ENCODE results near the gene NTN1. TPM values are rescaled to one million over a fixed set of nuclear protein-coding genes. Genes with fewer than 3 reads are reported as not detected.
A peak's percentile ranks its signal among the peaks of the same experiment; 100 is the strongest.

The NTN1 gene
- total RNA-seq, 2 donors from 2014 or later = 0.59 to 1.2 TPM

DNA sequence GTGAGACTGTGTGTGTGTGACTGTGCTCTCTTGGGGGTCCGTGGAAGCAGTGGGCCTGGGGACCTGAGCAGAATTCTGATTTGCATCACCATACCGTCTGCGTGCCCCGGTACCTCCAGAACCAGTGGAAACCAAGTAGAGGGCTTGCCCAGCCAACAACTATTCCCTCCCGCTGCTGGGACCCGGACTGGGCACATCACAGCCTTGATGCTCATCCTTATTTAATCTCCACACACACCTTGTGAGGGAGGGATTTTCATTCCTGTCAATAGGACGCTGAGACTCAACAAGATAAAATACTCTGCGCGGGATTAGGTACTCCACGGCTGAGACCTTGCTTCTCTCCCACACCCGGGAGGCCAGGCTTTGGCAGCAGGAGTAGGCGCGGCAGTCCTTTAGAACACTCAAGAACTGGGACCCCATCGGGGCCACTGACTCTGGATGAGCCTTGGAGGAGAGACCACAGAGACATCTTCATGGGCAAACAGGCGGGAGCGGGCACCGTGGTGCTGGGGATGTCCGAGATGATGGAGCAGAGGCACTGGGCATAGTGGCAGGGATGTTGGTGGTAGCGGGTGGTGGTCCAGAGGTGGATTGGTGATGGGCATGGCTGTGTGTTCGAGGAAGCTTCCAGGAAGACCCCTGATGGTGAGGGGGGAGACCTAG, 208.0 kb downstream of the NTN1 start:
- DNase-seq (ENCODE audit: low spot score in 2 of 2) = no peak
- no peaks in the 10 kb centered on the region for H3K36me3 Mint-ChIP-seq
- H3K27ac Mint-ChIP-seq = peak overlapping the region in 1 of 2 donors; percentile 85
- no peak for ATAC-seq
- no peaks in the 10 kb centered on the region for H3K9me3 Mint-ChIP-seq

DNA sequence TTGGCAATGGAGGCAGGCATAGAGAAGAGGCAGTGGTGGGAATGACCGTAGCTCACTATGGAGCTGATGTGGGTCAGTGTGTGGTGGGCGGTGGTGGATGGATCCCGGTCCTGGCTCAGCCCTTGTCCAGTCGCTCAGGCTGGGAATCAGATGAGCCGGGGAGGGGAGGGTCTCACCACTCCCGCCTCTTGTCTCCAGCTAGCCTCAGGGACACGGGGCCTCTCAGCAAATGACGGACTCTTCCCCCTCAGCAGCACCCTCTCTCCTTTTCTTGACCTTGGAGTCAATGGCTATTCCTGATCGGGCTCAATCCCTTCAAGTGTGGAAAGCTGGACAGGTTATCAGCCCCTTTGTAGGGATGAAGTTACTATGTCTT, 208.5 kb downstream of the NTN1 start:
- Mint-ChIP-seq H3K36me3 (no peaks in the 10 kb centered on the region), H3K27ac (peak overlapping the region in 1 of 2 donors; percentile 85), H3K9me3 (no peaks in the 10 kb centered on the region)
- ATAC-seq = no peak
- DNase-seq (ENCODE audit: low spot score in 2 of 2) = no peak

DNA sequence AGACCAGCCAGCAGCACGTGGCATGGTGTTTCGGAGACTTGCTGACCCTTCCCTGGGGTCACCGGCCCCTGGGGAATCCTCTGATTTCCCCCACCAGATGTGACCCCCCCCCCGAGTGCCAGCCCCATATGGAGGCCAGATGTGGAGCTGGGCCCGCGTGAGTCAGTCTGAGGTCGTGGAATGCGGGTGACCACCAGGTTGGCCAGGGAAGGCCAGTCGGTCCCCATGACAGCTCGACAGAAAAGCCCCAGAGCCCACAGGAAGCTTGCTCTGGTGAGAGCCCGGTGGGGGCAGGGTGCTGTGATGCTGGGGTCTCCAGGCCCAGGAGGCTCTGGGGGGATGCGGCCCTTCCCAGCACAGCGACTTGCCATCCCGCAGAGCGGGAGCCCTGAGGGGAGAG, 209.0 kb downstream of the NTN1 start:
- Mint-ChIP-seq H3K36me3 (no peaks in the 10 kb centered on the region), H3K27ac (no peak overlapping the region), H3K9me3 (no peaks in the 10 kb centered on the region)
- DNase-seq (ENCODE audit: low spot score in 2 of 2) (no peak), ATAC-seq (no peak)

DNA sequence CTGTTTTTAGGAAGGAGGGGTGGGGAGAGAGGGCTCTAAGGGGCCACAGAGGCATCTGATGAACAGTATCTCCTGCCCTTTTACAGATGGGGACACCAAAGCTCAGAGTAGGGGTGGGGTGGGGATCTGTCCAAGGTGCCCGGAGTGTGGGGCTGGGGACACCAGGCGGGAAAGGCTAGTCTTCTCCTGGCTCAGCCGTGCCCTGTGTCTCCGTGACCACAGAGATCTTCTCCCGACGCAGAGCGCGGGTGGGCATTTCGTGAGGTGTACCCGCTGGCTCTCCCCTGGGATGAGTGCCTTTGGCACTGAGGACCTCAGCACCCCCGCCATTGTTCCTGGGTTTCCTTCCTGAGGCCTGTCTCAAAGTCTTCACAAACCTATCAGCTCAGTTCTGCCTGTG, 209.6 kb downstream of the NTN1 start:
- DNase-seq (ENCODE audit: low spot score in 2 of 2) (no peak), ATAC-seq (no peak)
- no peak overlapping the region for H3K27ac Mint-ChIP-seq
- no peaks in the 10 kb centered on the region for H3K36me3 Mint-ChIP-seq
- H3K9me3 Mint-ChIP-seq = no peaks in the 10 kb centered on the region

DNA sequence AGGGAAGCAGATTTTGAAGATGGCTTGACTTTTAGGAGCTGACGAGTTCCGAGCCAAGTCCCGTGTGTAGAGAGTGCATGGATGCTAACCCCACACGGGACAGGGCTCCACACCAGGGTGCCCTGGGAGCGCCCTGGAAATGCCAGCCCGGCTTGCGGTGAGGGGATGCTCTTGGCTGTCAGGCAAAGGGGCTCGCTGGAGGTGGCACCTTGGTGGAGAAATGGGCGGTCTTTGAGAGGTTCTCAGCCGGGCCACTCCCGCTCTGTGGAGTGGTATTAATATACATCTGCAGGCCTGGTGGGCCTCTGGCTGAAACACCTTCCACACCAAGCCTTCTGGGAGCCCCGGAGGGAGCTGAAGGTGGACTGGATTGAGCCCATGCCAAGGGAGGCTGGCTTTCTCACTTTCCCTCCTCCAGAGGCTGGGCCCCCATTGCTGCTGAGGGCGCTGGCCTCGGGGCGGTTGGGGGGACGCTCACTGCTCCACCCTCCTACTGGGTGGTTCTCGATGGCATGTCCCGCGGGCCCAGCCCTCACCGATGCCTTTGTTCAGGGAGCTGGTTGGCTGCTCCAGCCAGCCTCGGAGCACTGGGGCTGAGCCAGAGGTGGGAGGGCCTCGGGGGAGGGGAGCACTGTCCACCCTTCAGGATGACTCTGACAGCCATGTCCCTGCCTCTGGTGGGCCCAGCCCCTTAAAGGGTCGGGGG, 210.3 kb downstream of the NTN1 start:
- DNase-seq (ENCODE audit: low spot score in 2 of 2) = no peak
- H3K36me3 Mint-ChIP-seq = no peaks in the 10 kb centered on the region
- no peak overlapping the region for H3K27ac Mint-ChIP-seq
- no peak for ATAC-seq
- H3K9me3 Mint-ChIP-seq = no peaks in the 10 kb centered on the region

DNA sequence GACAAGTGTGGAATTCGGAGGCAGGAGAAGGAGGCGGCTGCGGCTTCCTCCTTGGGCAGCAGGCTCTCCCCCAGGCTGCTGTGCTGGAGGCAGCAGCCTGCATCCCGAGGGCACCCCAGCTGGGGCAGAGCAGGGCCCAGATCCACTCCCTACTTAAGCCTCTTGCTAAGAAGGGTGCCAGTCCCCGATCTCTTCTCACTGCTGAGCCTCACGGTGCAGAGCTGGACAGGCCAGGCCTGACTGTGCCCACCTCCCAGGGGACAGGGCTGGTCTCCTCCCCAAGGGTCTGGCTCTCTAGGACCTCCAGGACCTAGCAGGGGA, 210.8 kb downstream of the NTN1 start:
- no peaks in the 10 kb centered on the region for H3K36me3 Mint-ChIP-seq
- H3K9me3 Mint-ChIP-seq = no peaks in the 10 kb centered on the region
- H3K27ac Mint-ChIP-seq = no peak overlapping the region
- ATAC-seq = no peak
- no peak for DNase-seq (ENCODE audit: low spot score in 2 of 2)

DNA sequence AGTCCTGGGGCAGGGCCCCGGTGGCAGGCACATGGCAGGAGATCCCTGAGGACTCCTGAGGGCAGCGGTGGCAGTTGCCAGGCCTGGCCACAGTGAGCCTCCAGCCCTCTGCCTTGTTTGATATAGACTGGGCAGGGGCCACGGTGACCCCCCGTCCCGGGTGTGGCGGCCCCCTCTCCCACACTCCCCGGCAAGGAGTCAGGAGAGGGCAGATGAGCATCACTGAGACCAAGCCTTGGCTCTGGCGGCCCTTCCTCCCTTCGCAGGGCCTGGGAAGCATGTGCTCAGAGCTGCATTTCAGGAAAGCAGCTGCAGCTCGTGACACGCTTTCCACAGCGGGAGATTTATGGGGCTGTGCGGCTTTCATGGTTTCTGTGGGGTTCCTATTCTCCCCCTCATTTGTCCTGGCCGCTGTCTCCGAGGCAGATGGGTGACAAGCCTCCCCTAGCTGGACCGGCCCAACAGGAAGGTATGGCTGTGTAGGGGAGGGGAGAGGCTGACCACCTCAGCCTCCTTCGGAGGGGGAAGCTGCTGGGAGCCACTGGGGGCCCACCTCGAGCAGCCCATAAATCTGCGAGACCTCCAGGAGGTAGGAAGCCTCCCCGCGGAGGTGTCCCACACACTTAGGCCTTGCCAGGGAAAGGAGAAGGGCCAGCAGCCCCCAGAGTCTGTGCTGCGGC, 211.4 kb downstream of the NTN1 start:
- no peaks in the 10 kb centered on the region for H3K9me3 Mint-ChIP-seq
- no peak overlapping the region for H3K27ac Mint-ChIP-seq
- ATAC-seq = no peak
- no peak for DNase-seq (ENCODE audit: low spot score in 2 of 2)
- H3K36me3 Mint-ChIP-seq = peaks cover 0 to 5% of the 10 kb centered on the region in 2 donors

DNA sequence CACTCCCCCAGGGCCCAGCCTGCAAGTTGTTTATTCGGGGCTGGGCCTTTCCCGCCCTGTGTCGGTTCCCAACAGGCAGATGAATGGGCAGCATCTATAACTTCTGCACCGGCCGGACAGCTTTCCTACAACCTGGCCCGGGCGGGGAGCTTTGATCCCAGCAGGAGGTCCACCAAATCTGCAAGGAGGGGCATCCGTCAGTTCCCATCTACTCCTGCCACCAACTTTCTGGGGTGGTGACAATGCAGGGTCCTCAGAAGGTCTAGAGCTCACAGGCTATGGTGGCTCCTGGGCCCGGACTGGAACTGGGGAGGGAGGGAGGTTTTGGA, 211.9 kb downstream of the NTN1 start:
- DNase-seq (ENCODE audit: low spot score in 2 of 2) (no peak), ATAC-seq (no peak)
- H3K9me3 Mint-ChIP-seq = no peaks in the 10 kb centered on the region
- H3K36me3 Mint-ChIP-seq = peaks cover 0 to 5% of the 10 kb centered on the region in 2 donors
- H3K27ac Mint-ChIP-seq = no peak overlapping the region

DNA sequence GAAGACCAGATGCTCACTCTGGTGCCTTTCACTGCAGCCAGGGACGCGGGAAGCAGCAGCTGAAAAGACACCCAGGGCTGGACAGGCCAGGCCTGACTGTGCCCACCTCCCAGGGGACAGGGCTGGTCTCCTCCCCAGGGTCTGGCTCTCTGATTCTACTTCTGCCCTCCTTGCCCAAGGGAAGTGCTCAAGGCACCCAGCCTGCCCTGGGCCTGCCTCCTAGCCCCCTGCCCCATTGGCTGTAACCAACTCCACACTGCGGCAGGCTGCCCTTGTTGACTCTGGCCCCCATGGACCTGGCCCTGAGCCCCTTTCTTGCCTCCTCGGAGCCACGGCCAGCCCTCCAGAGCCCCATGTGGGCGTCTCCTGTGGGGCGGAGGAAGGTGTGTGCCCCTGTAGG, 212.5 kb downstream of the NTN1 start:
- DNase-seq (ENCODE audit: low spot score in 2 of 2) (no peak), ATAC-seq (no peak)
- Mint-ChIP-seq H3K36me3 (peaks cover 0 to 5% of the 10 kb centered on the region in 2 donors), H3K9me3 (no peaks in the 10 kb centered on the region), H3K27ac (no peak overlapping the region)

DNA sequence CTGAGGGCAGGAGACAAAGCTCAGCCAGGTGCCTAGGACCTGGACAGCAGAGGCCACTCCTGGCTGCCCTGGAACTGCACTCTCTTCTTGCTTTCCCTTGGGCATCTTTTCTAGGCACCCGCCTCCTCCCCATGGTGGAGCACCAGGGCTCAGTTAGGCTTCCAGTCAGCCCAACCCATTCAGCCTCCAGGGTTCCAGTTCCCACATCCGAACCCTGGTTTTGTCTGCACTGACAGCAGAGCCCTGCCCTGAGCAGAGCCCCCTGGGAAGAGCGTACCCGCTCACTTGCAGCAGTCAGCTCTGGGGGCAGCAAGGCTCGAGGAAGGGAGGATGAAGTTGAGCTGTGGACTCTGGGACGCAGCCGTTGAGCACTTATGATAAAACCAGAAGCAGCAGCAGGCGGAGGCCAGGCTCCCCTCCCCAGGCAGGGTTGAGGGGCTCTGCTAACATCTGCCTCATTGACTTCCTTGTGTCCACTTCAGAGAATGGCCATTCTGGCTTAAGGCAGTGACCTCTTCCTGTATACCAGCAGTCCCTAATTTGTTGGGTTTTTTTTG, 213.2 kb downstream of the NTN1 start:
- H3K36me3 Mint-ChIP-seq = peaks cover 0 to 5% of the 10 kb centered on the region in 2 donors
- DNase-seq (ENCODE audit: low spot score in 2 of 2) (no peak), ATAC-seq (no peak)
- H3K9me3 Mint-ChIP-seq = no peaks in the 10 kb centered on the region
- H3K27ac Mint-ChIP-seq = no peak overlapping the region

DNA sequence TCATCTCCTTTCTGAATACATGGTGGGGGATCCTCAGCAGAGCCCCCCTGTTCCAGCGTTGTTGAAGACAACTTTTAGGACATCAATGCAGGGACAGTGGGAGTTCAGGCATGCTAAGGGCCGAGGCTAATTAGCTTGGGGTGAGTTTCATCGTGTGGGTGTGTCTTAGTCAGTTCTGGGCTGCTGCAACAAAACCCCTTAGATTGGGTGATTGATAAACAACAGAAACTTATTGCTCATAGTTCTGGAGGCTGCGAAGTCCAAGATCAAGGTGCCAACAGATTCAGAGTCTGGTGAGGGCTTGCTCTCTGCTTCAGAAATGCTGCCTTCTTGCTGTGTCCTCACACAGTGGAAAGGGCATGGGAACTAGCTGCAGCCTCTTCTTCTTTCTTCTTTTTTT, 214.0 kb downstream of the NTN1 start:
- ATAC-seq (peak; percentile 15 to 57), DNase-seq (ENCODE audit: low spot score in 2 of 2) (no peak)
- Mint-ChIP-seq H3K36me3 (peaks cover 0 to 5% of the 10 kb centered on the region in 2 donors), H3K27ac (no peak overlapping the region), H3K9me3 (no peaks in the 10 kb centered on the region)

DNA sequence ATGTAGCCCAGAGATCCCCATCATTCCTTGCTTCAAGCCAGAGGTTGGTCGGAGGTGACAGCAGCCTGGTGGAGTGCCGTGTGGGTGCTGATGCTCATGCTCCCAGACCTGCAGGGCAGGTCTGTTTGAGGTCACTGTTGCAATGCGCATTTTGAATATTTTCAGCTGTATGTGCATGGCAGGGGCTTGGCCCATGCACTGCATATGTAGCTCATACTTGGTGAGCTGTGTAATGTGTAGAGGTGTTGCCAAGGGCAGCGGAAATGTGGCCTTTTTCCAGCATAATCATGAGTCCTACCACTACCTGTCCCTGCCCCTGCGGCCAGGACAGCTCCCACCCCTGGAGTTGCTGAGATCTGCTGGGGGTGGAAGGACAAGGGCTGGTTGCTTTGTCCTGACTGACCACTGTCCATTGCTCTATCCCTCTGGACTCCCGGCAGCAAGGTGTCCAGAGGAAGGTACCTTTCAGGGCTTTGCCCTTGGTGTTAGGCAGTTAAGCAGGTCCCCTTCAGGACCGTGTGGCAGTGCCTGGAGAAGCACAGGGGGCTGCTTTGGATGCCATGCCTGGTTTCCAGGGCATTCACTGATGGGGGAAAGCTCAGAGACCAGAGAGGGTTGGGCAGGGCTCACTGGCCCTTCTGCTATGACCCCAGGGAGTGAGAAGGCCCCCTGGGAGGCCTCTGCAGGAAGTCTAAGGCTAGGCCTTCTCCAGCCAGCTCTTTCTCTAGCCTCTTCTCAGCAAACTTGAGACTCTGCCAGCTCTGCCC, 215.2 kb downstream of the NTN1 start:
- no peak for ATAC-seq

DNA sequence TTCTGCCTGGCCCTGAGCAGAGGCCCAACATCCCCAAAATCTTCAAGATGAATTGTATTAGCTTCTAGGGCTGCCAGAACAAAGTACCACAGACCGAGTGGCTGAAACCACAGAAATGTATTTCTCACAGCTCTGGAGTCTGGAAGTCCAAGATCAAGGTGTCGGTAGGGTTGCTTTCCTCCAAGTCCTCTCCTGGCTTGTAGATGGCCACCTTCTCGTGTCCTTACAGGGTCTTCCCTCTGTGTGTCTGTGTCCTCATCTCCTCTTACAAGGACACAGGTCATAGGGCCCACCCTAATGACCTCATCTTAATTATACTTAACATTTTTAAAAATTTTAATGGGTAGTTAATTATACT, 215.7 kb downstream of the NTN1 start:
- DNase-seq (ENCODE audit: low spot score in 2 of 2) (no peak), ATAC-seq (no peak)
- peaks cover 0 to 5% of the 10 kb centered on the region in 2 donors for H3K36me3 Mint-ChIP-seq
- no peak overlapping the region for H3K27ac Mint-ChIP-seq
- no peaks in the 10 kb centered on the region for H3K9me3 Mint-ChIP-seq

More for the DNA sequence above, 215.2 kb downstream of the NTN1 start:
- H3K36me3 Mint-ChIP-seq = peaks cover 0 to 5% of the 10 kb centered on the region in 2 donors
- H3K27ac Mint-ChIP-seq = no peak overlapping the region
- no peaks in the 10 kb centered on the region for H3K9me3 Mint-ChIP-seq
- DNase-seq (ENCODE audit: low spot score in 2 of 2) = no peak

DNA sequence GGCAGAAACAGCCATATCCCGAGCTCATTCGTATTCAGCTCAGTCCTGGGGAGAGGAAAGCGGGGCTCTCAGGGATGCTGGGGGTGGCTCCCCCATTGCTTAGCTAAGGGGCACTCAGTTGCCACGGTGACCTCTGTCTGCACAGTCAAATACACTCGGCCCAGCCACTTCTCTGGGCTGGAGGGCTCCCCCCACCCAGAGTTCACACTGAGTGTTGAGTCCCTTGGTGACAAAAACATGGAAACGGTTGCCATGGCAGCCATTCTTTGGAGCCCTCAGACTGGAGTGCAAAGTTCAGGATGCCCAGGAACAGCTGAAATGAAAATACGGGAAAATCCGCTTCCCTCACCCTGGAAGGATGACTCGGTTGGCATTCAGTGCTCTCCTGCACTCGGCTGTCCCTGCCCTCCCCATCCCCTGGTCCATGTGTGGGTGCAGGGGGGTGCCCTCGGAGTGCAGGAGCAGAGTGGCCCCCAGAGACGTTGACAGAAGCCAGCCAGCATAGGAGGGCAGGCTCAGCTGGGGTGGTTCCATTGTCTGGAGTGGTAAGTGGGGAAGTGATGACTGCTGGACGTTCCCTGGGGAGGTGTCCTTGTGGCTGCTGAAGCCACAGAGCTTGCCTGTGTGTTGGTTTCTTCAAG, 216.5 kb downstream of the NTN1 start:
- ATAC-seq (no peak), DNase-seq (ENCODE audit: low spot score in 2 of 2) (no peak)
- Mint-ChIP-seq H3K27ac (no peak overlapping the region), H3K9me3 (no peaks in the 10 kb centered on the region), H3K36me3 (peaks cover 0 to 5% of the 10 kb centered on the region in 2 donors)

DNA sequence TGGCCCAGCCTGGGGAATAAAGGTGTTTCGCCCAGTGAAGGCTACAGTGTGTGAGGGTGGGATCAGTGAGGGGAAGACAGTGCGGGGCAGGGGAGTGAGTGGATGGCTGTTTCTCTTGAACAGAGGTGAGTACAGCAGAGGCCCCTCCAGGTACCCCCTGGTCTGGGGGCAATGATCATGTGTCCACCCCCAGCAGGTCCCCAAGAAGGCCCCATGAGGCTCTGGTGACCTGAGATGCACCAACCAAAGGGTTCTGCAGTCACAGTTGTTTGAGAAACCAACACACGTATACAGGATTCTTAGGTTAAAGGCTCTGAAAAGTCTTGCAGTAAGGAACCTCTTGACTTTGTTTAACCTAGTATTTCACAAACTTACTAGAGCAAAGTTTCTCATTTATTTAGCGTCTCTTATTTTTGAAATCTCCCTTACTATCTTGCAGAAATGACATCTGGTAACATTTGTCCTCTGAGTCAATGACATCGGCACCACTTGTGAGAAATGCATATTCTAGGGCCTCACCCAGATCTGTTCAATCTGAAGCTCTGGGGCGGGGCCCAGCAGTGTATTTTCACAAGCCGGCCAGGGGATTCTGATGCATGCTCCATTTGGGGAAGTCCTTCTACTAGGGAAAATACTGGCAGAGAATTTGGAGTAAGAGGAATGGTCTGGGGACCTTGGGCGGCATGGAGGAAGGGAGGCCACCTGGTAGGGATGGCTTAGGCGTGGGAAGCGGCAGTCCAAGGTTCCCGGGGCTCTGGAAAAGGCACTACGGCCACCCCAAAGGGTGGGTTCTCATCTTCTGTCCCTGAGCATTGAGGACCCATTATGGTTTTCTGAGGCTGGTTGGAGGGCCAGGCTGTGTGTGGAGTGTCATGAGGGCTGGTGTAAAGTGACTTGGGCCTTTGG, 217.3 kb downstream of the NTN1 start:
- ATAC-seq (no peak), DNase-seq (ENCODE audit: low spot score in 2 of 2) (no peak)
- H3K27ac Mint-ChIP-seq = peak overlapping the region; percentile 12 to 72
- no peaks in the 10 kb centered on the region for H3K9me3 Mint-ChIP-seq
- peaks cover 0 to 5% of the 10 kb centered on the region in 2 donors for H3K36me3 Mint-ChIP-seq

Data from activated naive CD4-positive, alpha-beta T cell treated with anti-CD3 and anti-CD28 coated beads, Interleukin-2, amount 50 U/mL, for 72 hours (primary cell).